Left cardiac atrium (tissue), 4 donors: Measurements from ENCODE around the gene WTIP. TPM values are rescaled to one million over a fixed set of nuclear protein-coding genes. Genes with fewer than 3 reads are reported as not detected.
"Not testable (repeated sequence)": the region's sequence is repeated elsewhere in the genome, so short reads cannot be mapped to it uniquely, and the experiment has no call there.

Experiments
- ATAC-seq, 2 donors: fragments of 200-7000 bp; cut with Tn5 transposase; one replicate each; pipeline ENCODE4 v1.9.1; 2020; ENCODE audit warnings: mild to moderate bottlenecking in 2 of 2, moderate library complexity in 2 of 2
- DNase-seq: peaks from one replicate; pipeline ENCODE4 v3.0.0-alpha.2; 2020
- intact Hi-C, 2 donors: fragments of 100-400 bp; cut with DNase I; formaldehyde crosslinking; loops; one replicate each; pipeline versions ENCODE4 v1.14.1 to v1.15.1; 2022 to 2023
- long read RNA-seq: library from polyadenylated mRNA; unstranded; transcript quantifications from one replicate; pipeline ENCODE4 v2.0.0, GENCODE V29; 2021
- total RNA-seq, 2 donors: library from RNA; stranded (reverse); fragmentation: NEBNext Ultra II Directional; extraction: Animal tissue kit (Norgen Biotek cat#: 25700); gene quantifications; one replicate each; pipeline ENCODE4 v1.2.1, GENCODE V29; 2021
- donor health status: DM: no; HTN: yes; CAD: no.
- donor health status: DM: no; HTN: yes; CAD: no; lungs with severe emphysema.
- donor health status: DM: yes; HTN: yes; CAD: no.
- donor health status: Dilated cardiomyopathy.

Gene WTIP
- 10 to 100 TPM; 16.9 to 19.2 TPM for total RNA-seq
- long read RNA-seq, full-length matches to known transcripts, result 1 of 4 reads
- long read RNA-seq, partial matches to known transcripts, result 1 of 4 reads
- long read RNA-seq, other reads (novel, unspliced or antisense), result 2 of 4 reads

DNA sequence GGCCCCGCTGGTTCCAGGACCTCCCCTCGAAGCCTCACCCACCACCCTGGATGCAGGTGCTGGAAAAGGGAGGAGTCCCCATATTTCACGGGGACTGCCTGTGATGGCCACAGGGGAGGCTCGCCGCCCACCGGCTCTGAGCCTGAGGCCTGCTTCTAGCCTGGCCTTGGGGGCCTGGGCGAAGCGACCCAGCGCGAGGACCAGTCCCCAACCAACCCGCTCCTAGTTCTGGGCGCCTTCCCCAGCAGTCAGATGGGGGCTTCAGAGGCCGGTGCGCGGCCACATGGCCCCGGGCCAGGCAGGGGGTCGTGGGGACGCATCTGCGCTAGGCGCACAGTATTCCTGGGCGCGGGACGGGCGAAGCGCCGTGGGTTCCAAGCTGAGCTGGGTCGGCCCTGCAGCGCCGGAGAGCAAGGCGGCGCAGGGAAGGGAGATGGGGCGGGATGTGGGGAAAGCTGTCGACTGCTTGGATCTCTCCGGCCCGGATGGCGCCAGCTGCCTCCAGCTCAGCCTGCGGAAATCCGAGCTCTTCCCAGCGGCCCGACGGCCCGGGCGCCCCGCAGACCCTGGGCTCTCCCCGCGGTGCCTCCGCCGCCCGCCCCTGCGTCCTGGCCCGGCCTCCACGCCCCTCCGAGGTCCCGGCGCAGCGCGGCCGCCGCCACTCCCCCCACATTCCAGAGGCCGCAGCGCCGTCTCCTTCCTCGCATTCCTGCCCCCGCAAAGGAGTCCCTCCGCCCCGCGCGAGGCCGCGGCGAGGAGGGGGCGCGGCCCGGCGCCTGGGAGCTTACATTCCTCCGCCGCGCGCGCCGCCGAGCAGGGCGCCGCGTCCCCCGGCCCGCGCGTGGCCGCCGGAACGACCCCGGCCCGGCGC, at the start of gene WTIP:
WTIP (plus strand) TSS at position 788 of the 871 bp plus-strand sequence. CDS start 217 bp downstream, outside the sequence.
- DNase-seq (peak; percentile 83), ATAC-seq (peak; percentile 85 to 89)
- intact Hi-C loops, result no loop called here

DNA sequence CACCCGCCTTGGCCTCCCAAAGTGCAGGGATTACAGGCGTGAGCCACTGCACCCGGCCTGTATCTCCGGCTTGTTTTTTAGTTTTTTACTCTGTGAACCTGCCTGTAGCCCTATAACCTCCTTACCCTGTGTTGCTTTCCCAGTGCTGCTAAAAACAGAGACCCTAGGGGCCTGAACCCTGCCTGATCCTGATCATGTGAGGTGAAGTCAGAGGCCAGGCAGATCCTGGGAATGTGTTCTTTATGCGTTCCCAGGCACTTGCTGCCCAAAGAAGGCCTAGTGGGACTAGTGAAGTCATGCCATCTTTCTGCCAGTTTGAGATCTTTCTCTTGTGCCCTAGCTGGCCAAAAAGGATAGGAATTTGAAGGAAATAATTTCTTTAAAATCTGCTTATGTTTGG, 48.8 kb upstream of the WTIP start:
- DNase-seq (peak; percentile 36), ATAC-seq (peak; percentile 2 to 57)
- intact Hi-C loops, result no loop called here

DNA sequence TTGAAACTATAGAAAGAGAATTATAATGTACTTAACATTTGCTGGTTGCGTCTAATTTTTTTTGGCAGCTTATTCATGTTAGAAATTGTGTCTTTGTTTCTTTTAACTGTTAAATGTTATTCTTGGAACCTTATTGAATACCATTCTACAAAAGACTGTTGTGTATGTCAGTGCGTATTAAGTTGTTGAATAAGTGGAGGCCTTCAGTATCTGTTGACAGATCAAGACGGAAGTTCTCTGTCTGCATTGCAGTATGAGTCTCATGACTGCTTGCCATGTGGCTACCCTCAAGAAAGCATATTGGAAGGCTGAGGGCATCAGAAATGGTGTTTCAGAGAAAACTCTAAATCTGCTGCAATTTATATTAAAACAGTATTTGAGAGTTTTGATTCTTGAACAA, 44.8 kb upstream of the WTIP start:
- intact Hi-C loops, result no loop called here
- no peak for ATAC-seq
- no peak for DNase-seq

DNA sequence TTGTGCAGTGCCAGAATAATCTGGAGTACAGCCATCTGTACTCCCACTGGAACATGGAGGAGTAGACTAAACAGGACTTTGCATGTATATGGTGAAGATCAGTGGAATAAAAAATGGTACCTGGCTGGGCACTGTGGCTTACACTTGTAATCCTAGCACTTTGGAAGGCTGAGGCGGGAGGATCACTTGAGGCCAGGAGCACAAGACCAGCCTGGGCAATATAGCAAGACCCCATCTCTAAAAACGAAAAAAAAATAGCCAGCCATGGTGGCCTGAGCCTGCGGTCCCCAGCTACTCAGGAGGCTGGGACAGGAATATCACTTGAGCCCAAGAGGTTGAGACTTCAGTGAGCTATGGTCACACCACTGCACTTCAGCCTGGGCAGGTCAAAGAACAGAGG, 33.4 kb upstream of the WTIP start:
- ATAC-seq (no peak), DNase-seq (no peak)
- intact Hi-C loops, result no loop called here

DNA sequence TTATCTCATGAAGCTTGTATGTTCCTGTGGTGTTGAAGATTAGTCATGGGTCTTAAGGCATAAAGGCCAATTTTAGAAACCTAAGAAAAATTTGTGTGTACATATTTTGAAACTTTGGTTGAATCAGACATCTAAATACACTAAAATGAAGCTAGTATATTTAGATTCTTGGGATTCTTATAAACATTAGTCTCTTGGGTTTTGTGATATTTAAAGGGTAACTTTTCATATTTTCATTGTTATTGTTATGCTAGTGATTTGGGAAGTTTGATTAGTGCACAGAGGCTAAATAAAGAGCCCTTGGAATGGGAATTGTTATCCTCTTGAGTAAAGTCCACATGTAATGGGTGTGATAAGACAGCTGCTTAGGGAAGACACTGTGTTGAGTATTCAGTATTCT, 28.8 kb upstream of the WTIP start:
- ATAC-seq (no peak), DNase-seq (no peak)
- intact Hi-C loops, result no loop called here

DNA sequence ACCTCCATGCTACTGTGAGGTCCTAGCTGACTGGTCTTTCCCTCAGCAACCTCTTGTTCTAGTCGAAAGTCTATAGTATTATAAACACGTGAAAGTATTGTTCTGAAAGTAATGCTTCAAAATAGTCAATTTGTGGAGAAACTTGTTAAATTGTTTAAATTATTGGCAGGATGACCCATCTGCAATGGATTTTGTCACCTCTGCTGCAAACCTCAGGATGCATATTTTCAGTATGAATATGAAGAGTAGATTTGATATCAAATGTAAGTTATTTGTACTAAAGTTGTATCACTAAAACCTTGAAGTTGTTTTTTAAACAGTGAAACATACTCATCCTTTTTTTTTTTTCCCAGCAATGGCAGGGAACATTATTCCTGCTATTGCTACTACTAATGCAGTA, 27.5 kb upstream of the WTIP start:
- intact Hi-C loops, result no loop called here
- ATAC-seq, result no peak
- no peak for DNase-seq

DNA sequence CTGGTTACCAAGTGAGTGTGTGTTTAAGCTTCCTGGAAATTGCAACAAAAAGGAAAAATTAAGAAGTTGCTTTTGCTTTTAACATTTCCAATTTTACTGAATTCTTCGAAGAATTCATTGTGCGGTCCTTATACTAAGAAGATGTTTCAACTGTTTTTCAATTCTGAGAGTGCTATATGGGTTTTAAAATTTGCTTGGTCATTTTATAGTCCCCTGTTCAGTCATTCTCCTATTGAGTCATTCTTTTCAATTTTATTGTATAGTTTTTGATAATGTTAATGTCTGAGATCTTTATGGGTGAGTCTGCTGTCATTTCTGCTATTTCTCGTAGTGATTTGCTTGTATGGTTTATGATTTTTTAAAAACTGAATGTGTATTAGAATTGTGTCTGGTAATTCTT, 26.9 kb upstream of the WTIP start:
- ATAC-seq, result no peak
- no peak for DNase-seq
- intact Hi-C loops, result no loop called here

DNA sequence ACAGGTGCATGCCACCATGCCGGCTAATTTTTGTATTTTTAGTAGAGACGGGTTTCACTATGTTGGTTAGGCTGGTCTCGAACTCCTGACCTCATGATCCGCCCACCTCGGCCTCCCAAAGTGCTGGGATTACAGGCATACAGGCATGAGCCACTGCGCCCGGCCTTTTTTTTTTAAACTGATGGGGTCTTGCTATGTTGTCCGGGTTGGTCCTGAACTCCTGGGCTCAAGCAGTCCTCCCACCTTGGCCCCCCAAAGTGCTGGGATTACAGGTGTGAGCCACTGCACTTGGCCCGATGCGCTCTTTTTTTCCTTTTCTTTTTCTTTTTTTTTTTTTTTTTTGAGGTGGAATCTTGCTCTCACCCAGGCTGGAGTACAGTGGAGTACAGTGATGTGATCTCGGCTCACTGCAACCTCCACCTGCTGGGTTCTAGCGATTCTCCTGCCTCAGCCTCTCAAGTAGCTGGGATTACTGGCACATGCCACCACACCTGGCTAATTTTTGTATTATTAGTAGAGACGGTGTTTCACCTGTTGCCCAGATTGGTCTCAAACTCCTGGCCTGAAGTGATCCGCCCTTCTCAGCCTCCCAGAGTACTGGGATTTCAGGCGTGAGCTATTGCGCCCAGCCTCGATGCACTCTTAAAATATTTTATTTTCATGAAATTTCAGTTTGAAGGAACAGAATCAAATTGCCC, 25.6 kb upstream of the WTIP start:
- ATAC-seq, intact Hi-C loops, DNase-seq: not testable (repeated sequence)

DNA sequence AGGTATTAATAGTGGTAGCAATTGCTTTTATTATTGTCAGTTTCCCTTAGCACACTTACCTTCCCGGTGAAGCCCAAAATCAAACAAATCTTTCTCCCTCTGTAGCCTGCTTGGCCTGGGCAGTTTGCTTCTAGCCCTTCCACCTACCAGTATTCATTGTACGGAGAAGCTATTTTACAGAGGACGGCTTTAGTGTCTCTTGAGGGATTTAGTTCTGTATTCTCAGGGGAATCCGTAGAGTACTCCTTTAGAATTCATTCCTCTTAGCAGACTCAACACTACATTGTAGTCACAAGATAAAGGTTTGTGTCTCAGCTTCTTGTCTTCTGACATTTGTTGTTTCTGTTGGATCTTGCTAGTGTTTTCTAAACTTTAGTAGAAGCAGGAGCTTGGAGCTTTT, 24.1 kb upstream of the WTIP start:
- intact Hi-C loops, result no loop called here
- DNase-seq (no peak), ATAC-seq (no peak)

DNA sequence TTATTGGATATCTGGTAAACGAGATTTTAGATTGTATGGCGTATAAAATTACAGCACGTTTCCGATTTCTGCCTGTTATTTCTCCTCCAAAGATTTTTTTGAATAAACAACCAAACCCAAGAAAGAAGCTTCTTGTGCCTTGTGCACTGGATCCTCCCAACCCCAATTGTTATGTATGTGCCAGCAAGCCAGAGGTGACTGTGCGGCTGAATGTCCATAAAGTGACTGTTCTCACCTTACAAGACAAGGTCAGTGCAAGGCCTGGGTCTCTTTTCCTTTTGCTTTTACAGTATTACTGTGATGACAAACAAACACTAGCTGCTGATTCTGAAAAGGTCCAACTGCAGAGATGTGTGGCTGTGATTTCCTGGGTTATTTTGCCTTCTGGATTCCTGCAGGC, 22.9 kb upstream of the WTIP start:
- intact Hi-C loops, result no loop called here
- DNase-seq (no peak), ATAC-seq (no peak)

DNA sequence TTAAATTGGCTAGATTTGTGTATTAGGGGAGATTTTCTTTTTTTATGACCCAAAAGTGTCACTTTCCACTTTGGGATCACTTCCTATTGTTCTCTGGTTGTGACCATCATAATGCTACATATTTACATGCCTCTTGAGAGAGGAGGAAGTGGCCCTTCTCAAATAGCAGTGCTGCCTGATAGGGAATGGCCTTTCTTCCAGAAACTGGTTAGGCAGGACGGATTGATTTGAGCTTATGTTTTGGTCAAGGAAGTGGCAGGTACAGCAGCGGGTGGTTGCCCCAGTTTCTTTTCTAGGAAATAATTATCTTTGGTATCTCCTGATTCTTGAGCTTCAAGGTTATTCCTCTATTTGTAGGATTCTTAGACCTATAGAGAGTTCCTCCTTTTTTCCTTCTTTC, 21.9 kb upstream of the WTIP start:
- ATAC-seq (no peak), DNase-seq (no peak)
- intact Hi-C loops, result no loop called here

DNA sequence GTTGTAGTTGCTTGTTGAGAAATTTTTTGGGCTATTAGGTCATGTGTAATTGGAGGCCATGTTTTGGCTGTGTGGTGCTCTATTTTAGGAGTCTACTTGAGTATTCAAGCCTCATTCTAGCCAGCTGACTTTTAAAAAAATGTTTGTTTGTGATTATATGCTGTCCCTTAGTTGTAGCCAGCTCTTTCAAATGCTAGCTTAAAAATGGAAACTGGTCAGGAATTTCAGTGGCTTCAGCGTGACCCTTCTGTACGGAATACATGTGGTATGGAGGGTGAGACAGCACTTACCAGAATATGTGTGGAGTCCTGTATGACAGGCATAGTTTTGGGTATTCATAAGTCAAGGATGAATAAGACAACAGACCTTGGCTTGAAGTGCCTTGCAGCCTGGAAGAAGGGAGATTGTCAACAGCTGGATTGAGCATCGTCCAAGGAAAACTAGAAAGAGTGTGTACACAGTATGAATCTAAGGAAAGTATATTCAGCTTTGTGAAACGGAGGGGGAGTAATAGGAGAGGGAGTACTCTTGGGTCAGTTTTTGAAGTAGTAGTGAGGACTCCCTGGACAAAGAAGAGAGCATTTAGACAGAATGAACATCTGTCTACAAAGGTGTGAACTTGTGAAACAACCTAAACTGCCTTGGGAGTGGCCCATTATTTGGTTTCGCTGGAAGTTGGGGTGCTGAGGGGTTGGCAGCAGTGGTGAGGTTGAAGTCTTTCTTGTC, 20.0 kb upstream of the WTIP start:
- ATAC-seq (peak; percentile 75 to 84), DNase-seq (no peak)
- intact Hi-C loops, result no loop called here

DNA sequence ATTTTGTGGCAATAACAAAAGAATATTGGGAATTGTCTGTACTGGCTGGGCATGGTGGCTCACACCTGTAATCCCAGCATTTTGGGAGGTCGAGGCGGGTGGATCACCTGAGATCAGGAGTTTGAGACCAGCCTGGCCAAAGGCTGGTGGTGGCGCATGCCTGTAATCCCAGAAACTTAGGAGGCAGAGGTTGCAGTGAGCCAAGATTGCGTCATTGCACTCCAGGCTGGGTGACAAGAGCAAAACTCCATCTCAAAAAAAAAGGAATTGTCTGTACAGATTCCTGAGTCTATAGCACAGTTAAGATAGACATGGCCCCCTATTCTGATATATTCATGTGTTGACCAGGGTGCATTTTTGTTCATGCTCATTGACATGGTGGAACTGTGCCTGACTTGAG, 16.8 kb upstream of the WTIP start:
- DNase-seq, intact Hi-C loops, ATAC-seq: not testable (repeated sequence)

DNA sequence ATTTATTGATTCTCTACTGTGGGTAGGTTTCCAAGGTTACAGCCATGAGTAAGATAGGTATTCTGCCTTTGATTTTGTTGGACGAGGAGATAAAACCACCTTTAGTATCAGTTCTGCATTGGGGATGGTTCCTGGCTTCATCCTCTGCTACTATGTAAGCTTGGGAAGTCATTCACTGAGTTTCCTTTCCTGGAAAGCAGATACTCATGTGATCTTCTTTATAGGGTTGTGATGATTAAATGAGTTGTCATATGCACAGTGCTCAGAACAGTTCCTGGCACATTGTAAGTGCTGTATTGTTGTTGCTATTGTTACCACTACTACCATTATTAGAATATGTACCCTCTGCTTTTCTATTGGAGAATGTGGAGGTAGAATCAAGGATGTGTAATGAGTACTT, 13.1 kb upstream of the WTIP start:
- intact Hi-C loops, result no loop called here
- ATAC-seq (no peak), DNase-seq (no peak)

DNA sequence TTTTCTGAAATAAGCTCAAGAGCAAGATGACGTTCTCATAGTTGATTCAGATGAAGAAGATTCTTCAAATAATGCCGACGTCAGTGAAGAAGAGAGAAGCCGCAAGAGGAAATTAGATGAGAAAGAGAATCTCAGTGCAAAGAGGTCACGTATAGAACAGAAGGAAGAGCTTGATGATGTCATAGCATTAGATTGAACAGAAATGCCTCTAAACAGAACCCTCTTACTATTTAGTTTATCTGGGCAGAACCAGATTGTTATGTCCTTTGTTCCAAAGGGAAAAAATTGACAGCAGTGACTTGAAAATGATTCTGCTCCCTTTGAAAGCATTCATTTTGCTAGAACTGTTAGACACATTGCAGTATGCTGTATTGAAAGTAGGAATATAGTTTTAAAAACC, 12.5 kb upstream of the WTIP start:
- DNase-seq, intact Hi-C loops: not testable (repeated sequence)

DNA sequence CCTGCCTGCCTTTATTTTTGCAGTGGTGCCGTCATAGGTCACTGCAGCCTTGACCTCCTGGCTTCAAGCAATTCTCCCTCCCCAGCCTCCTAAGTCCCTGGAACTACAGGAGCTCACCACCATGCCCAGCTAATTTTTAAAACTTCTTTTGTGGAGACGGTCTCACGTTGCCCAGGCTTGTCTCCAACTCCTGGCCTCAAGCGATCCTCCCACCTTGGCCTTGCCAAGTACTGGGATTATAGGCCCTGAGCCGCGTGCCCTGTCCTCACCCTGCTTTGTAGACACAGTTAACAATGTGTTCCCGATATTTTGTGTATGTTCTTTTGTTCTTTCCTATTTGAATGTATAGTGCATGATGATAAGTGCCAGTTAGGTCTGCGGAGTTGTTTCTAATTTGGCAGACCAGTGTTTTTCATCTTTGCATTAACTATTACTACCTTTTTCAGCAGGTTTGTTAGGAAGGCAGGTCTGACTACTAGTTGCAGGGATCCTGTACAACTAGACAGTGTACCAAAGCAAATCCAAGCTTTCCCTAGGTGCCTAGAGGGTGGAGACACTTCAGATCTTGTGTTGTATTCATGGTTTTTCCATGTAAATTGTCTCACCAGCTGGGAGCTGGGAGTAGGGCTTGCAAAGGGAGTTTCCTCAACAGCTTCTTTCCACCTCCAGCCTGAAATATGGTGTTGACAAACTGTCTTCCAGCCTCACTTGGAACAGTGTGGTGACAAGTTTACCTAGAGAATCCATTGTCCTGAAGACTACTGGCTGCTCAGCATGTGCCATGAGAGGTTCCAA, 9.5 kb upstream of the WTIP start:
- no peak for ATAC-seq
- DNase-seq, result no peak
- intact Hi-C loops, result no loop called here

More for the DNA sequence above, 12.5 kb upstream of the WTIP start:
- ATAC-seq, result not testable (repeated sequence)

DNA sequence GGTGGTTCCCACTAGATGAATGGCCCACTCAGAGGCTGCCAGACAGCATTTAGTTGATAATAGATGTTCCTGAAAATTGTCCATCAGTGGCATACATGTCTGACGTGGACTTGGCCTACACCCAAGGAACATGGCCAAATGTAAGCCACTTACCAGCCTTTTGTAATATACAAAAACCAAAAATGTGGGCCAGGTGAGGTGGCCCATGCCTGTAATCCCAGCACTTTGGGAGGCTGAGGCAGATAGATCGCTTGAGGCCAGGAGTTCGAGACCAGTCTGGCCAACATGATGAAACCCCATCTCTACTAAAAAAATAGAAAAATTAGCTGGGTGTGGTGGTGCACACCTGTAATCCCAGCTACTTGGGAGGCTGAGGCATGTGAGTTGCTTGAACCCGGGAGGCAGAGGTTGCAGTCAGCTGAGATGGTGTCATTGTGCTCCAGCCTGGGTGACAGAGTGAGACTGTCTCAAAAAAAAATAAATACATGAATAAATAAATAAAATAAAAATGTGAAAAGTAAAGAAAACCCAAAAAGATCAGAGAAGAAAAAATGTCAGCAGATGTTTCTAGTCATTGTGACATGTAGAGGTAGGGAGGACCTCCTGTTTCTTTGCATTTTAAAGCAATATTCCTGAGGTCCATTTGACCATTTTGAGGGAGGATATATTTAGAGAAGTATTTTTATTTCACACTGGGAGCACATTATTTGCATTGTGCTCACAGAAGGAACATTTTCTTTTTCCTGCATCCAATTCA, 7.1 kb upstream of the WTIP start:
- intact Hi-C loops, result no loop called here
- ATAC-seq (no peak), DNase-seq (no peak)
